Occipital lobe (tissue), 2 donors: ENCODE results near the gene RAB21. TPM values are rescaled to one million over a fixed set of nuclear protein-coding genes. Genes with fewer than 3 reads are reported as not detected.
"Not testable (repeated sequence)": the region's sequence is repeated elsewhere in the genome, so short reads cannot be mapped to it uniquely, and the experiment has no call there.

Experiments
- DNase-seq: peaks from one replicate; lab custom pipeline; 2025; lab: John Stamatoyannopoulos, UW
- total RNA-seq: library from RNA; depleted of rRNA; stranded (reverse); fragments of >200 nt; gene quantifications from one replicate; pipeline ENCODE4 v1.2.3, GENCODE V29; 2014

RAB21 gene
- total RNA-seq, 1 donor from 2014 or later: 17.6 TPM

GRCh38 chr12:71795901-71796300, 41.2 kb downstream of the RAB21 start:
- no peak for DNase-seq

- DNase-seq: no peak
Measured at GRCh38 chr12:71797531-71797930, 42.9 kb downstream of the RAB21 start.

GRCh38 chr12:71799106-71799505, 44.4 kb downstream of the RAB21 start:
- no peak for DNase-seq

- no peak for DNase-seq
Measured at GRCh38 chr12:71800177-71800576, 45.5 kb downstream of the RAB21 start.

- no peak for DNase-seq
Measured at GRCh38 chr12:71804505-71804904, 49.8 kb downstream of the RAB21 start.

GRCh38 chr12:71810921-71811320, 56.3 kb downstream of the RAB21 start:
- DNase-seq: no peak

GRCh38 chr12:71815242-71815641, 60.6 kb downstream of the RAB21 start:
- DNase-seq: not testable (repeated sequence)

GRCh38 chr12:71822088-71822487, 67.4 kb downstream of the RAB21 start:
- DNase-seq: not testable (repeated sequence)

- DNase-seq: no peak
Measured at GRCh38 chr12:71828813-71829212, 74.2 kb downstream of the RAB21 start.

- no peak for DNase-seq
Measured at GRCh38 chr12:71837356-71837755, 82.7 kb downstream of the RAB21 start.

GRCh38 chr12:71838231-71838630, 83.6 kb downstream of the RAB21 start:
- DNase-seq: no peak

GRCh38 chr12:71838676-71839075, 84.0 kb downstream of the RAB21 start:
- DNase-seq: no peak

- no peak for DNase-seq
Measured at GRCh38 chr12:71840231-71840847, 85.7 kb downstream of the RAB21 start.

- DNase-seq: no peak
Measured at GRCh38 chr12:71846322-71846940, 91.8 kb downstream of the RAB21 start.

- no peak for DNase-seq
Measured at GRCh38 chr12:71848212-71848611, 93.5 kb downstream of the RAB21 start.

GRCh38 chr12:71849109-71849851, 94.6 kb downstream of the RAB21 start:
- DNase-seq: no peak

Other genes with a start within 250 kb of the RAB21 start
- 42.7 TPM for gene ZFC3H1, start 91.0 kb upstream of the RAB21 start, total RNA-seq
- gene THAP2, start 90.6 kb upstream of the RAB21 start, total RNA-seq: 47.9 TPM
- 68.5 TPM for gene TMEM19, start 68.8 kb upstream of the RAB21 start, total RNA-seq
- 37.7 TPM for gene TBC1D15, start 84.9 kb downstream of the RAB21 start, total RNA-seq
- not detected for gene TPH2, start 184.0 kb downstream of the RAB21 start, total RNA-seq